H9 (cell line): ENCODE results near the gene KMT2D. TPM values are rescaled to one million over a fixed set of nuclear protein-coding genes. Genes with fewer than 3 reads are reported as not detected.
A peak's percentile ranks its signal among the peaks of the same experiment; 100 is the strongest.

Experiments
- DNase-seq: peaks from one replicate; pipeline ENCODE4 v3.0.0-alpha.2; 2017
- H2AFZ ChIP-seq: one replicate; pipeline ENCODE4 v1.6.1; 2013; ENCODE audit warnings: mild to moderate bottlenecking, low read length, control low read depth, moderate library complexity
- H2AK5ac ChIP-seq: 2 replicates; pipeline ENCODE4 v1.6.1; 2013; ENCODE audit warnings: low read length, control low read depth, mixed read lengths; ENCODE audit not compliant: insufficient read length
- H2BK120ac ChIP-seq: one replicate; pipeline ENCODE4 v1.6.1; 2013; ENCODE audit warnings: low read depth, mild to moderate bottlenecking, low read length, control low read depth, inconsistent platforms; ENCODE audit not compliant: poor library complexity, severe bottlenecking
- H2BK12ac ChIP-seq: 2 replicates; pipeline ENCODE4 v1.6.1; 2013; ENCODE audit warnings: low read length, control low read depth, mixed read lengths, low read depth; ENCODE audit not compliant: insufficient read length
- H2BK15ac ChIP-seq: 2 replicates; pipeline ENCODE4 v1.6.1; 2013; ENCODE audit warnings: low read depth, low read length, control low read depth
- H2BK20ac ChIP-seq: one replicate; pipeline ENCODE4 v1.6.1; 2013; ENCODE audit warnings: low read depth, mild to moderate bottlenecking, low read length, control low read depth, inconsistent platforms; ENCODE audit not compliant: poor library complexity, severe bottlenecking
- H2BK5ac ChIP-seq: 2 replicates; pipeline ENCODE4 v1.6.1; 2013; ENCODE audit warnings: low read length, control low read depth, mixed read lengths; ENCODE audit not compliant: insufficient read length
- H3K14ac ChIP-seq: 2 replicates; pipeline ENCODE4 v1.6.1; 2013; ENCODE audit warnings: low read length, control low read depth; ENCODE audit not compliant: insufficient read depth
- H3K18ac ChIP-seq: 2 replicates; pipeline ENCODE4 v1.6.1; 2013; ENCODE audit warnings: low read depth, mild to moderate bottlenecking, mixed read lengths, low read length, control low read depth; ENCODE audit not compliant: insufficient read length
- H3K23ac ChIP-seq: 2 replicates; pipeline ENCODE4 v1.6.1; 2013; ENCODE audit warnings: low read length, control low read depth, mixed read lengths, low read depth; ENCODE audit not compliant: insufficient read length
- H3K23me2 ChIP-seq: 2 replicates; pipeline ENCODE4 v1.6.1; 2013; ENCODE audit warnings: low read depth, mild to moderate bottlenecking, mixed read lengths, low read length, control low read depth; ENCODE audit not compliant: insufficient read length, poor library complexity, severe bottlenecking
- H3K27ac ChIP-seq: 2 replicates; pipeline ENCODE4 v1.5.1; 2013; ENCODE audit warnings: low read length, control low read depth, mixed read lengths, low read depth; ENCODE audit not compliant: insufficient read length
- H3K27me3 ChIP-seq: 2 replicates; pipeline ENCODE4 v1.6.1; 2013; ENCODE audit warnings: low read length, control low read depth, inconsistent platforms; ENCODE audit not compliant: insufficient read depth
- H3K4ac ChIP-seq: 2 replicates; pipeline ENCODE4 v1.6.1; 2013; ENCODE audit warnings: low read depth, mild to moderate bottlenecking, control low read depth, inconsistent platforms, low read length, moderate library complexity
- H3K4me1 ChIP-seq: 2 replicates; pipeline ENCODE4 v1.6.1; 2013; ENCODE audit warnings: low read length, control low read depth, inconsistent platforms; ENCODE audit not compliant: insufficient read depth
- H3K4me2 ChIP-seq: 2 replicates; pipeline ENCODE4 v1.6.1; 2013; ENCODE audit warnings: low read length, control low read depth, mixed read lengths; ENCODE audit not compliant: insufficient read length, insufficient read depth
- H3K56ac ChIP-seq: 2 replicates; pipeline ENCODE4 v1.6.1; 2013; ENCODE audit warnings: low read depth, mild to moderate bottlenecking, mixed read lengths, low read length, control low read depth; ENCODE audit not compliant: insufficient read length
- H3K79me1 ChIP-seq: 2 replicates; pipeline ENCODE4 v1.6.1; 2013; ENCODE audit warnings: low read depth, mild to moderate bottlenecking, moderate library complexity, low read length, control low read depth, inconsistent platforms; ENCODE audit not compliant: insufficient read depth, poor library complexity, severe bottlenecking
- H3K79me2 ChIP-seq: 2 replicates; pipeline ENCODE4 v1.6.1; 2013; ENCODE audit warnings: low read length, control low read depth, inconsistent platforms; ENCODE audit not compliant: insufficient read depth
- H3K9ac ChIP-seq: 2 replicates; pipeline ENCODE4 v1.6.1; 2013; ENCODE audit warnings: low read length, control low read depth, mixed read lengths; ENCODE audit not compliant: insufficient read length; ENCODE audit errors: extremely low read depth
- H3K9me3 ChIP-seq: one replicate; pipeline ENCODE4 v1.6.1; 2013; ENCODE audit warnings: low read depth, low read length, inconsistent platforms; ENCODE audit not compliant: control insufficient read depth
- H3T11ph ChIP-seq: one replicate; pipeline ENCODE4 v1.6.1; 2013; ENCODE audit warnings: mild to moderate bottlenecking, low read length, control low read depth, inconsistent platforms
- H4K20me1 ChIP-seq: one replicate; pipeline ENCODE4 v1.6.1; 2013; ENCODE audit not compliant: control insufficient read depth, insufficient read length, insufficient read depth
- H4K5ac ChIP-seq: 2 replicates; pipeline ENCODE4 v1.6.1; 2013; ENCODE audit warnings: low read depth, mild to moderate bottlenecking, mixed read lengths, low read length, control low read depth; ENCODE audit not compliant: insufficient read length
- H4K8ac ChIP-seq: replicated peaks from 2 replicates; pipeline ENCODE4 v1.6.1; 2013; ENCODE audit warnings: low read length, control low read depth, mixed read lengths, low read depth; ENCODE audit not compliant: insufficient read length
- H4K91ac ChIP-seq: 2 replicates; pipeline ENCODE4 v1.6.1; 2013; ENCODE audit warnings: low read depth, mild to moderate bottlenecking, moderate library complexity, mixed read lengths, low read length, control low read depth; ENCODE audit not compliant: insufficient read length
- H3K27ac Mint-ChIP-seq, 3 experiments: 2 replicates in 2 of 3; 3 replicates in 1 of 3; pipeline ENCODE4 v1.8.0; 2020 to 2021; ENCODE audit warnings: mixed read lengths in 3 of 3, mild to moderate bottlenecking in 1 of 3, moderate library complexity in 1 of 3
- H3K27me3 Mint-ChIP-seq: 2 replicates; pipeline ENCODE4 v1.8.0; 2021; ENCODE audit warnings: low read depth, mild to moderate bottlenecking, moderate library complexity, mixed read lengths
- H3K36me3 Mint-ChIP-seq, 3 experiments: 2 replicates in 2 of 3; 3 replicates in 1 of 3; pipeline ENCODE4 v1.8.0; 2020 to 2021; ENCODE audit warnings: low read depth in 3 of 3, mixed read lengths in 3 of 3; ENCODE audit not compliant: insufficient read depth in 1 of 3
- H3K4me1 Mint-ChIP-seq, 2 experiments: 2 replicates each; pipeline ENCODE4 v1.8.0; 2020; ENCODE audit warnings: mixed read lengths in 2 of 2
- H3K4me3 Mint-ChIP-seq, 2 experiments: 2 replicates in 1 of 2; 3 replicates in 1 of 2; pipeline ENCODE4 v1.8.0; 2020 to 2021; ENCODE audit warnings: mild to moderate bottlenecking in 2 of 2, mixed read lengths in 2 of 2, moderate library complexity in 1 of 2
- H3K9me3 Mint-ChIP-seq, 2 experiments: 2 replicates in 1 of 2; 3 replicates in 1 of 2; pipeline ENCODE4 v1.8.0; 2020; ENCODE audit warnings: mild to moderate bottlenecking in 2 of 2, mixed read lengths in 2 of 2, moderate library complexity in 1 of 2
- CTCF ChIP-seq: fragments of 200-600 bp; sonication (generic); conservative IDR thresholded peaks from 3 replicates; pipeline ENCODE4 v1.8.0; 2021; ENCODE audit warnings: antibody characterized with exemption, mild to moderate bottlenecking
- WGBS: extraction: QIAGEN DNeasy Blood & Tissue Kit; methylation state at CpG from one replicate; pipeline ENCODE4 v1.1.7; 2013; ENCODE audit warnings: missing lambda C conversion rate, low lambda C conversion rate, mixed read lengths; ENCODE audit not compliant: insufficient read length; ENCODE audit errors: extremely low coverage; 5-methylcytosine and 5-hydroxymethylcytosine counted together
- total RNA-seq: library from RNA; stranded (reverse); gene quantifications from 2 replicates; pipeline ENCODE4 v1.2.1, GENCODE V29; 2021

Gene KMT2D
- total RNA-seq, 1 experiment from 2014 or later, result 93.7 TPM

DNA sequence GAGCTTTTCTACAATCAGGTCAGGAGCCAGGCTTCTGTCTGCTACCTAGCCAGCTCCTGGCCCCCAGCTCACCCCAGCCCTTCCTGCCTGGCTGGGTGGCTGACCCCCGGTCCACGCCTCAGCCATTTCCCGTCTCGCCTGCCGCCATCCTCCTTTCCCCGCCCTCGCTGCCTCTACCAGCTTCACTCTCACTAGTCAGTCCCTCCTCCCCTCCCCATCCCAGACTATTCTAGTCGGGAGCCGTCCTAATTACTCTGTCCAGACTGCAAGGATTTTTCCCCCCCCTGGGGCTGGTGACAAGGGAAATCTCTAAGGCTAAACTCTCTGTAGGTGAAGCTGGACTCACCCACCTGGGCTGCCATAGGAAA is 33.2 kb upstream of the KMT2D start:
- Histone ChIP-seq H3K9ac (no peak overlapping the region), H2BK12ac (no peak overlapping the region), H2BK5ac (no peak overlapping the region), H3K27ac (no peak overlapping the region), H3K23me2 (peaks cover 15% of the 10 kb centered on the region), H4K20me1 (peaks cover 8% of the 10 kb centered on the region), H3K79me1 (no peaks in the 10 kb centered on the region), H2BK120ac (no peak overlapping the region), H3K23ac (no peak overlapping the region), H3K4me1 (no peaks in the 10 kb centered on the region), H2AK5ac (no peak overlapping the region), H4K91ac (no peak overlapping the region), H3T11ph (no peak overlapping the region), H3K27me3 (peaks cover 59% of the 10 kb centered on the region), H3K4ac (no peak overlapping the region), H3K18ac (no peak overlapping the region), H3K9me3 (no peaks in the 10 kb centered on the region), H4K8ac (no peak overlapping the region), H2AFZ (no peak overlapping the region), H2BK15ac (no peak overlapping the region), H4K5ac (no peak overlapping the region), H3K14ac (no peak overlapping the region; the same call in 1 of the 2 replicates), H3K56ac (no peak overlapping the region), H3K79me2 (no peaks in the 10 kb centered on the region), H3K4me2 (peak overlapping the region; percentile 79), H2BK20ac (no peak overlapping the region)
- peak overlapping the region in 1 of 2 experiments; percentile 74; a peak in 3 of 5 replicates for H3K4me3 Mint-ChIP-seq
- peaks cover 30 to 57% of the 10 kb centered on the region in 2 experiments for H3K4me1 Mint-ChIP-seq
- WGBS, result no CpG with 5 or more reads among the region's 9 CpGs
- DNase-seq, result peak; percentile 48
- H3K36me3 Mint-ChIP-seq, result peaks cover 2 to 21% (median 9%) of the 10 kb centered on the region in 3 experiments; a peak in 5 of 7 replicates
- peaks cover 72% of the 10 kb centered on the region for H3K27me3 Mint-ChIP-seq
- H3K9me3 Mint-ChIP-seq, result no peaks in the 10 kb centered on the region; a peak in 1 of 5 replicates
- no peak for TF ChIP-seq CTCF
- no peak overlapping the region for H3K27ac Mint-ChIP-seq
